Sigmoid colon (tissue), 4 donors: ENCODE data around the gene TTC39A.

ENCODE experiments used
- CTCF ChIP-seq, 4 experiments: fragments of 450-650 bp in 3 of 4; fragments of 200-600 bp in 1 of 4; IDR thresholded peaks; one replicate each; pipeline ENCODE4 v1.5.1; 2016 to 2019; ENCODE audit warnings: antibody characterized with exemption in 4 of 4, mild to moderate bottlenecking in 3 of 4, moderate library complexity in 2 of 4
- EP300 ChIP-seq, 4 donors: sonication (generic); formaldehyde crosslinking; IDR thresholded peaks; one replicate each; pipeline ENCODE4 v1.6.1; 2017; ENCODE audit warnings: antibody characterized with exemption in 4 of 4
- POLR2A ChIP-seq, 2 donors: fragments of 450-650 bp; IDR thresholded peaks; one replicate each; pipeline ENCODE4 v1.6.1; 2016; ENCODE audit warnings: antibody characterized with exemption in 2 of 2, mild to moderate bottlenecking in 2 of 2, moderate library complexity in 2 of 2
- POLR2AphosphoS5 ChIP-seq, 4 donors: sonication (generic); formaldehyde crosslinking; IDR thresholded peaks; one replicate each; pipeline ENCODE4 v1.6.1; 2017; ENCODE audit warnings: antibody characterized with exemption in 4 of 4

GRCh38 chr1:51365774-51366173 lies 35.4 kb upstream of the TTC39A start:
- no peak for TF ChIP-seq CTCF (IDR thresholded peaks at IDR 0.05)
- no peak for TF ChIP-seq POLR2A (IDR thresholded peaks at IDR 0.05)
- no peak for TF ChIP-seq EP300 (IDR thresholded peaks at IDR 0.05)
- no peak for TF ChIP-seq POLR2AphosphoS5 (IDR thresholded peaks at IDR 0.05)
